Gastrocnemius medialis (tissue), 4 donors: ENCODE data around the gene EGFLAM. TPM values are rescaled to one million over a fixed set of nuclear protein-coding genes. Genes with fewer than 3 reads are reported as not detected.
A peak's percentile ranks its signal among the peaks of the same experiment; 100 is the strongest.

Source experiments
- ATAC-seq, 2 donors: fragments of 150-250 bp; one replicate each; pipeline ENCODE4 v1.9.1; 2016
- DNase-seq, 2 donors: peaks; one replicate each; pipeline ENCODE4 v3.0.0-alpha.2; 2019
- H3K27ac ChIP-seq, 4 donors: fragments of 200-600 bp; sonication (generic); 1 replicate in 1 of 4; 2 replicates in 3 of 4; pipeline ENCODE4 v1.5.1; 2016 to 2018; ENCODE audit warnings: mild to moderate bottlenecking in 2 of 4, moderate library complexity in 1 of 4
- H3K27me3 ChIP-seq, 3 donors: fragments of 200-600 bp; sonication (generic) in 2 of 3; 1 replicate in 1 of 3; 2 replicates in 2 of 3; pipeline versions ENCODE4 v1.5.1 to v1.6.0; 2016 to 2019; ENCODE audit warnings: mild to moderate bottlenecking in 1 of 3, moderate library complexity in 1 of 3
- H3K36me3 ChIP-seq, 2 donors: fragments of 200-600 bp; sonication (generic) in 1 of 2; one replicate each; pipeline ENCODE4 v1.5.1; 2017 to 2018
- H3K4me1 ChIP-seq, 2 donors: fragments of 200-600 bp; sonication (generic) in 1 of 2; one replicate each; pipeline ENCODE4 v1.5.1; 2016 to 2017; ENCODE audit warnings: mild to moderate bottlenecking in 2 of 2
- H3K4me3 ChIP-seq, 4 donors: fragments of 200-600 bp; sonication (generic) in 3 of 4; 1 replicate in 1 of 4; 2 replicates in 3 of 4; pipeline ENCODE4 v1.5.1; 2016 to 2019; ENCODE audit warnings: mild to moderate bottlenecking in 2 of 4
- H3K9me3 ChIP-seq, 3 donors: fragments of 200-600 bp; sonication (generic) in 2 of 3; 1 replicate in 1 of 3; 2 replicates in 2 of 3; pipeline ENCODE4 v1.5.1; 2016 to 2019
- POLR2A ChIP-seq, 2 donors: fragments of 450-650 bp; IDR thresholded peaks; one replicate each; pipeline ENCODE4 v1.6.1; 2017; ENCODE audit warnings: antibody characterized with exemption in 2 of 2, mild to moderate bottlenecking in 2 of 2, moderate library complexity in 2 of 2
- in situ Hi-C, 4 donors: fragments of 200-750 bp; cut with MboI; loops; one replicate each; pipeline versions ENCODE4 v1.15.0 to v1.8.0; 2017; ENCODE audit warnings: low sequenced_read_pairs in 4 of 4
- intact Hi-C: fragments of 100-400 bp; cut with DNase I; formaldehyde crosslinking; loops from one replicate; pipeline ENCODE4 v1.15.1; 2023; ENCODE audit warnings: low total_unique reads
- total RNA-seq, 4 donors: library from RNA; depleted of rRNA; stranded (reverse); fragments of >200 nt; gene quantifications; one replicate each; pipeline versions ENCODE4 v1.1.0 to v1.2.3, GENCODE V29; 2016
- TF ChIP-seq, protein P1 (sequence below), 5 experiments: fragments of 450-650 bp in 3 of 5; fragments of 200-600 bp in 2 of 5; sonication (generic) in 2 of 5; IDR thresholded peaks in 4 of 5; conservative IDR thresholded peaks in 1 of 5; 1 replicate in 4 of 5; 2 replicates in 1 of 5; pipeline ENCODE4 v1.5.1; 2016 to 2019; ENCODE audit warnings: antibody characterized with exemption in 5 of 5, mild to moderate bottlenecking in 3 of 5, moderate library complexity in 3 of 5

Gene EGFLAM
- total RNA-seq, 4 donors from 2014 or later: 19.2 to 36.4 (median 32.7) TPM

DNA sequence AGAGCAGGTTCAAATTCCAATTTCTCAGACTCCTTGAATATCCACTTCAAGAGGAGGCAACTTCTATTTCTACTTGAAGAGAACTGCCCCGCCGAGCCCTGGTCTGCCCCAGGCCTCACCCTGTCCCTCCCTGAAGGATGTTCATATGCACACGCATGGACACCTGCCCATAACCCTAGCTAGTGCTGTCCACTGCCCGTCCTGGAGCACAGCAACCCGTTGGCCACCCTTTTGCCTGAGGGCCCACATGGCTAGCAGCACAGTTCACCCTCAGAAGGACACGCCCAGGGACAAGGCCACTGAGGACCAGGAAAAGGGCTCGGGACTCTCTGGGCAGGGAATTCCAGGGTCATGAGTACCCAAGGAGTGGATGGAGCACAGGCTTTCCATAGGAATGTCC is 63.6 kb downstream of the EGFLAM start:
- Histone ChIP-seq H3K27ac (no peak overlapping the region), H3K4me3 (no peak overlapping the region), H3K9me3 (no peaks in the 10 kb centered on the region), H3K27me3 (no peaks in the 10 kb centered on the region), H3K36me3 (no peaks in the 10 kb centered on the region), H3K4me1 (no peaks in the 10 kb centered on the region)
- TF ChIP-seq POLR2A (IDR thresholded peaks at IDR 0.05): no peak
- TF ChIP-seq, protein P1, sequence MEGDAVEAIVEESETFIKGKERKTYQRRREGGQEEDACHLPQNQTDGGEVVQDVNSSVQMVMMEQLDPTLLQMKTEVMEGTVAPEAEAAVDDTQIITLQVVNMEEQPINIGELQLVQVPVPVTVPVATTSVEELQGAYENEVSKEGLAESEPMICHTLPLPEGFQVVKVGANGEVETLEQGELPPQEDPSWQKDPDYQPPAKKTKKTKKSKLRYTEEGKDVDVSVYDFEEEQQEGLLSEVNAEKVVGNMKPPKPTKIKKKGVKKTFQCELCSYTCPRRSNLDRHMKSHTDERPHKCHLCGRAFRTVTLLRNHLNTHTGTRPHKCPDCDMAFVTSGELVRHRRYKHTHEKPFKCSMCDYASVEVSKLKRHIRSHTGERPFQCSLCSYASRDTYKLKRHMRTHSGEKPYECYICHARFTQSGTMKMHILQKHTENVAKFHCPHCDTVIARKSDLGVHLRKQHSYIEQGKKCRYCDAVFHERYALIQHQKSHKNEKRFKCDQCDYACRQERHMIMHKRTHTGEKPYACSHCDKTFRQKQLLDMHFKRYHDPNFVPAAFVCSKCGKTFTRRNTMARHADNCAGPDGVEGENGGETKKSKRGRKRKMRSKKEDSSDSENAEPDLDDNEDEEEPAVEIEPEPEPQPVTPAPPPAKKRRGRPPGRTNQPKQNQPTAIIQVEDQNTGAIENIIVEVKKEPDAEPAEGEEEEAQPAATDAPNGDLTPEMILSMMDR (IDR thresholded peaks at IDR 0.05 in 4 of 5, conservative IDR thresholded peaks at IDR 0.05 in 1 of 5): no peak
- intact Hi-C loops (no loop called here), in situ Hi-C loops (no loop called here)
- ATAC-seq (no peak), DNase-seq (no peak)

DNA sequence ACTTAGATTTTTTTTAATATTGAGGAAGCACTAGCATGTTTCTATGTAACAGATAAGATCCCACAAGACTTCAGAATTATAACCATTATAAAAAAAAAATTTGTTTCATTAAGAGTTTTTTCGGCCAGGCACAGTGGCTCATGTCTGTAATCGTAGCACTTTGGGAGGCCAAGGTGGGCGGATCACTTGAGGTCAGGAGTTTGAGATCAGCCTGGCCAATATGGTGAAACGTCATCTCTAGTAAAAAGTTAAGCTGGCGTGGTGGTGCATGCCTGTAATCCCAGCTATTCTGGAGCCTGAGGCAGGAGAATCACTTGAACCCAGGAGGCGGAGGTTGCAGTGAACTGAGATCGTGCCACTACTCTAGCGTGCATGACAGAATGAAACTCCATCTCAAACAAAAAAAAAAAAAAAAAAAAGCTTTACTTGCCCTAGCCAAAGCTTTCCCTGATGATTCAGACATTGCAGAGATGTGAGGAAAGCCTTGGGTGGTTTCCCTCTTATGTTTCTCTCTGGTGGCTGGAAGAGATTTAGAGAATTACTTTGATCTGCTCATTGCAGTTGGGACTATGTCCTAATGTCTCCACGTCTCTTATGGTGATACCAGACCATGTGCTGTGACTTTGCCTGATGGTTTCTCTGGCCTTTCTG is 65.4 kb downstream of the EGFLAM start:
- intact Hi-C loops (no loop called here), in situ Hi-C loops (no loop called here)
- no peaks in the 10 kb centered on the region for H3K36me3 ChIP-seq

DNA sequence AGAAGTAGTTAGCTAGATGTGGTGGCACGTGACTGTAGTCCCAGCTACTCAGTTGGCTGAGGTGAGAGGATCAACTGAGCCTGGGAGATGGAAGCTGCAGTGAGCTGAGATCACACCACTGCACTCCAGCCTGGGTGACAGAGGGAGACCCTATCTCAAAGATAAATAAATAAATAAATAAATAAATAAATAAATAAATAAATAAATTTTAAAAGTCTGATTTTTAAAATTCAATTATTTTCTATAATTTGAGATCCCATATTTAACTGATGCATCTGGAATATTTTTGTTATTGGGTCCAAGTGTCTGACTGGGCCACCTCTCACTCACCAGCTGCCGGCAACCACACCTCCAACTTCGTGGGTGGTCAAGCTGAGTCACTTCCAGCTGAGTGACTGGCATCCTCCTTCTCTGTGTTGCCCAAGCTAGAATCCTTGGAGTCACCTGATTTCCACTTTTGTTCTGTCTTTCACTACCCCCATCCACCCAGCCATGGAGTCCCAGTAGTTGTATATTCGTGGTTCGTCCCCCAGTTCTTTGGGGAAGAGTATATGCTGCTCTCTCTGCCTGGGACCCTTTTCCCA is 70.9 kb downstream of the EGFLAM start:
- no peaks in the 10 kb centered on the region for H3K36me3 ChIP-seq
- H3K4me1 ChIP-seq: no peaks in the 10 kb centered on the region
- no peak overlapping the region for H3K27ac ChIP-seq
- intact Hi-C loops (no loop called here), in situ Hi-C loops (no loop called here)
- H3K27me3 ChIP-seq: no peaks in the 10 kb centered on the region
- no peak overlapping the region for H3K4me3 ChIP-seq
- ATAC-seq: no peak
- H3K9me3 ChIP-seq: no peaks in the 10 kb centered on the region
- no peak for TF ChIP-seq POLR2A (IDR thresholded peaks at IDR 0.05)
- TF ChIP-seq, protein P1 (IDR thresholded peaks at IDR 0.05 in 4 of 5, conservative IDR thresholded peaks at IDR 0.05 in 1 of 5): no peak
- DNase-seq: no peak

More for the DNA sequence above, 65.4 kb downstream of the EGFLAM start:
- no peaks in the 10 kb centered on the region for H3K4me1 ChIP-seq
- peak overlapping the region in 1 of 4 donors; percentile 22 for H3K27ac ChIP-seq
- H3K9me3 ChIP-seq: no peaks in the 10 kb centered on the region
- ATAC-seq: peak in 1 of 2 donors; percentile 72
- H3K27me3 ChIP-seq: no peaks in the 10 kb centered on the region
- no peak for DNase-seq
- TF ChIP-seq, protein P1 (IDR thresholded peaks at IDR 0.05 in 4 of 5, conservative IDR thresholded peaks at IDR 0.05 in 1 of 5): no peak
- no peak for TF ChIP-seq POLR2A (IDR thresholded peaks at IDR 0.05)
- no peak overlapping the region for H3K4me3 ChIP-seq

DNA sequence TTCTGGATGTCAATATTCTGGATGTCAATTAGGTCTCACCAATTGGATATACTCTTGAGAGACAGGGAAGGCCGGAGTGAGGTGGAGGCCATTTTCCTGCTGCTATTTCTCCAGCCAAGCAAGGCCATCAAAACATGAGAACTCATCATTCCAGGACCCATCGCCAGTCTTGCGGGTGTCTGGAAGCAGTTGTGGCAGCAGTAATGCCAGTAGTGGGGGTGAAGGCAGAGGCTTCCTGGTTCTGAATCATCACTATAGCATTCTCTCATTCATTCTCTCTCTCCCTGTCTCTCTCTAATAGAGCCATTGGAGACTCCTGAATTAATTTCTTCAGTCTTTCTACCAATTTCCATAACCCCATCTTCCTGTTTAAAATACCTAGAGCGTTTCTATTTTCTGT is 71.8 kb downstream of the EGFLAM start:
- intact Hi-C loops: no loop called here
- in situ Hi-C loops: no loop called here
- ATAC-seq: no peak

More for the DNA sequence above, 71.8 kb downstream of the EGFLAM start:
- Histone ChIP-seq H3K4me3 (no peak overlapping the region), H3K36me3 (no peaks in the 10 kb centered on the region), H3K27me3 (no peaks in the 10 kb centered on the region), H3K27ac (no peak overlapping the region), H3K4me1 (no peaks in the 10 kb centered on the region), H3K9me3 (no peaks in the 10 kb centered on the region)
- DNase-seq: no peak
- TF ChIP-seq, protein P1 (IDR thresholded peaks at IDR 0.05 in 4 of 5, conservative IDR thresholded peaks at IDR 0.05 in 1 of 5): no peak
- no peak for TF ChIP-seq POLR2A (IDR thresholded peaks at IDR 0.05)
